Hematopoietic multipotent progenitor cell treated with erythropoietin and hydrocortisone succinate and interleukin-3 and kit ligand, for 6 days (in vitro differentiated cells): Measurements from ENCODE around the gene TBX10.
A peak's percentile ranks its signal among the peaks of the same experiment; 100 is the strongest.
"Not testable (repeated sequence)": the region's sequence is repeated elsewhere in the genome, so short reads cannot be mapped to it uniquely, and the experiment has no call there.

Experiments used
- DNase-seq: peaks from one replicate; pipeline ENCODE4 v3.0.0-alpha.2; 2015

Gene TBX10

GRCh38 chr11:67663532-67664212 is 24.1 kb upstream of the TBX10 start:
- no peak for DNase-seq

DNA sequence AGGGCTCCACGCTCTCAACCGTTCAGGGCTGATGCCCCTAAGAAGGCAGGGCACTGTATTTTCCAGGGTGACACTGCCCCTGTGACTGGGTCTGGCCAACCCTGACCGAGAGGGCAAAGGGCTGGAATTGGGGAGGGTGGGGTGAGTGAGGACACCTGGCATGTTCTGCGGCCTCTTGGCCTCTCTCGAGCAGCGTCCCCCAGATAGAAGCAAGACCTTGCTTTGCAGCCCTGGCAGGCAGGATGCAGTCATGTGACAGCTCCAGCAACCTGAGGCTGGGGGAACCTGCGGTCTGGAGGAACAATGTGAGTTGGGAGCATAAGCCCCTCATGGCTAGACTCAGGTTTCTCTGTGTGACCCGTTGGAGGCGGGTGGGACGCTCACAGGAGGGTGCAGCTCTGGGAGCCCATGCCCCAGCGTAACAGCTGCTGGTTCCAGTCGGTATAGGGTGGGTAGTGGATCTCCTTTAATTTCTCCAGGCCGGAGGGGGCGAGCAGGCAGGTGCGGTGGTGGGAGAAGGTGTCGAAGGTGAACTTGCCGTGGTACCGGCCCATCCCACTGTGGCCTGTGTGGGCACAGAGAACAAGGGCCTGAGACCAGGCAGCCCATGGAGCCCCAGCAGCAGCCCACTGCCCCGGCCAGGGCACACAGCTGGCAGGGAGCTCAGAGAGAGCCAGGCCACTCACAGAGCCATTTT is 23.4 kb upstream of the TBX10 start:
- DNase-seq = no peak

DNA sequence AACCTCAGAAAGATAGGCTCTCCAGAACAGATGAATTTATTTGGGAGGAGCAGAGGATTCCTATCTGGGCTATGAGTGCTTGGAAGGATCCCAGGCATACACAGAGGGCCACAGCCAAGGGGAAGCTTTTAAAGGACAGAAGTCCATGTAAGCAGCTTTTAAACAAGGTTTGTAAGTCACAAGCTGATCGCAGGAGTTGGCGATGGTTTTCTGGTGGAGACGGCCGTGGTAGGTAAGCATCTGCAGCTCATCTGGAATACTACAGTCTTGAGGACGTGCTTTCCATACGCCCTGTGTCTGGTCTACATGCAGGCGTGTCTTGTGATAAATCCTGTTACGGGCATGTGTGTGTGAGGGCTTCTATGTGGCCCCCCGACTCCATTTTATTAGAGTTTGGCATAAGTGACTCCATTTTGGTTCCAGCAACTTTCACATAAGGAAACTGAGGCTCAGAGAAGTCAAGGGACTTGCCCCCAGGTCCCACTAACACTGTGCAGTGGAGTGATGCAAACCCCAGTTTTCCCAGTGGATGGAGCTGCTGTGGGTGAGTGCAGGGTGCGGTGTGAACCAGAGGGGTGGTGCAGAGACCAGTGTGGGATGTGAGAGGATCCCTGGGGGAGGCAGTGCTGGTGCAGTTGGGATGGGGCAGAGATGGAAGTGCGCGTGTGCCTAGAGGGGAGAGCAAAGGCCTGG is 22.7 kb upstream of the TBX10 start:
- DNase-seq = no peak

- DNase-seq = not testable (repeated sequence)
Observed at GRCh38 chr11:67660752-67661151, 21.2 kb upstream of the TBX10 start.

GRCh38 chr11:67659651-67660165 is 20.1 kb upstream of the TBX10 start:
- DNase-seq = not testable (repeated sequence)

DNA sequence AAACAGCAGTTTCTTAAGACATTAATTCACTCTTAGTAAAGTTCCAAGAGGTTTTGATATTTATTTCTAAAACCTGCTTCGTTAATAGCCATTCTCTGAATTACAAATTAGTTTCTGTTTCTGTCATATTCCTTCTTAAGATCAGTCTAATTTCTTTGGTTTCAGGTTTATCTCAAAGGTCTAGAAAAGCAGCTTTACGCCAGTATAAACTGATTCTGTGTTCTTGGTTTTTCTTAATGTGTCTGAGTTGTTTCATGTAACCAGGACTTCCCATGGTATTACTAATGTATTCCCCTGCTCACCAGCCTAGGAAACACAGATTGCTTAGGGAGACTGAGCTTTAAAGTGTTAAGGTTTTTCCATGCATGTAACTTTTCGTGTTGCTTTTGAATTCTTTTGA is 17.7 kb upstream of the TBX10 start:
- no peak for DNase-seq

GRCh38 chr11:67656278-67656922 is 16.8 kb upstream of the TBX10 start:
- peak; percentile 58 for DNase-seq

- no peak for DNase-seq
Observed at GRCh38 chr11:67654225-67654624, 14.7 kb upstream of the TBX10 start.

GRCh38 chr11:67652965-67653845 is 13.6 kb upstream of the TBX10 start:
- DNase-seq = no peak

- DNase-seq = no peak
Observed at GRCh38 chr11:67651976-67652781, 12.6 kb upstream of the TBX10 start.

DNA sequence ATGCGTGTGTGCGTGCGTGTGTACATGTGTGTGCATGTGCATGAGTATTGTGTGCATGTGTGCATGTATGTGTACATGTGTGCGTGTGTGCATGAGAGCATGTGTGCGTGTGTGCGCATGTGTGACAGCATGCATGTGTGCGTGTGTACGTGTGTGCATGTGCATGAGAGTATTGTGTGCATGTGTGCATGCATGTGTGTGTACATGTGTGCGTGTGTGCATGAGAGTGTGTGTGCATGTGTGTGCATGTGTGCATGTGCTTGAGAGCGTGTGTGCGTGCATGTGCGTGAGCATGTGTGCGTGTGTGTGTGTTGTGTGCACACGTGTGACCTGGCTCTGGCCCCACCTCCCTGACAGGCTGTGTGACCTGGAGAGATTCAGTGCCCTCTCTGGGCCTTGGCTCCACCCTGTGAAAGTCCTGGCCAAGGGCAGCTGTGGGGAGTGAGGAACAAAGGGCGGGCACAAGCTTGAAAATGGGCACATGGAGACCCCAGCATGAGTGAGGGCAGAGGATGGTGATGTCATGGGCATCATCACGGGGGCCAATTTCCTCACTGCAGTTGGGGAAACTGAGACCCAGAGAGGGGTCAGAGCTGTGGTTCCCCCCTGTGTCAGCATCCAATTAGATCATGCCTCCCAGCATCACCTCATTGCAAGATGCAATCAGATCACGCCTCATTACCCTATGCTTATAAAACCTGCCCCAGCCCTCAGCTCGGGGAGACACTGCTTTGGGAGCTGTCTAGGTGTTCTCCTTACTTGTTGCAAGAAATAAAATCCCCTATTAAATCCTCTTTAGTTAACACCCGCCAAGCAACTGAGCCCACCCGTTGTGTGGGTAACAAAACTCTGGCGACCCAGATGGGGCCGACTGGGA is 10.3 kb upstream of the TBX10 start:
- DNase-seq = no peak

DNA sequence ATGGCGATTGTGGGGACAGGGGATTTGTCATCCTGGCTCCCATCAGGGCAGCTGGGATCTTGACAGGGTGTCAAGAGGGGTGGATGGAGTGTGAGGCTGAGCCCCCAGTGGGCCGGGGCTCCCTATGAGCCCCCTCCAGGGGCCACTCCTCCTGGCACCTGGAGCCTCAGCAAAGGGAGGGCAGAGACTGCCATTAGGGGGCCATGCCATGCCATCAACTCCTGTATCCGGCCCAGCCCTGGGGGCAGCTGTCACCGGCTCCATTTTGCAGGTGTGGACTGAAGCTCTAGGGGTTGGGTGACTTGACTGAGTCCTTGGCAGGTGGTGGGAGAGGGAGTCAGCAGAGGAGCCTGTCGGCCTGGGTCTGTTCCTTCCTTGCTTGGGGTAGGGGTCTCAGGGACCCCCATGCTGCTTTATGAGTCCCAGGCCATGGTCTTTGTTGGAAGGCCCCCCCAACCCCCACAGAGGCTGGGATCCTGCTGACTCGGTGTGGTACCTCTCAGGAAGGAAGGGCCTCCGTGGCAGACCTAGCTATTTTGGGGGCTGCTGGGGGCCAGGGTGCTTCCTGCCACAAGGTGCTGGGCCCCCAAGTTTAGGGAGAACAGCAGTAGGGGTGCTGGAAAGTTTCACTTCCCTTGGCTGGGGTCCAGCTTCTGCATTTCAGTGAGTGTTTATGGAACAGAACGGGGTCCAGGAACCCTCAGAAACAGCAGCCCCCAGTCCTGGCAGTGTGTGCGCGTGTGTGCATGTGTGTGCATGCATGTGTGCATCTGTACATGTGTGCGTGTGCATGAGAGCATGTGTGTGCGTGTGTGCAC is 9.4 kb upstream of the TBX10 start:
- peak; percentile 45 for DNase-seq

GRCh38 chr11:67648140-67648795 is 8.7 kb upstream of the TBX10 start:
- DNase-seq = peak; percentile 85

GRCh38 chr11:67647471-67647870 is 7.9 kb upstream of the TBX10 start:
- no peak for DNase-seq

- DNase-seq = peak; percentile 54
Observed at GRCh38 chr11:67646535-67647336, 7.2 kb upstream of the TBX10 start.

- no peak for DNase-seq
Observed at GRCh38 chr11:67645521-67646461, 6.2 kb upstream of the TBX10 start.
